ENCODE results near the gene MISP3. TPM values are rescaled to one million over a fixed set of nuclear protein-coding genes. Genes with fewer than 3 reads are reported as not detected.

The MISP3 gene
- total RNA-seq, 1 donor from 2014 or later: 2.7 TPM

DNA sequence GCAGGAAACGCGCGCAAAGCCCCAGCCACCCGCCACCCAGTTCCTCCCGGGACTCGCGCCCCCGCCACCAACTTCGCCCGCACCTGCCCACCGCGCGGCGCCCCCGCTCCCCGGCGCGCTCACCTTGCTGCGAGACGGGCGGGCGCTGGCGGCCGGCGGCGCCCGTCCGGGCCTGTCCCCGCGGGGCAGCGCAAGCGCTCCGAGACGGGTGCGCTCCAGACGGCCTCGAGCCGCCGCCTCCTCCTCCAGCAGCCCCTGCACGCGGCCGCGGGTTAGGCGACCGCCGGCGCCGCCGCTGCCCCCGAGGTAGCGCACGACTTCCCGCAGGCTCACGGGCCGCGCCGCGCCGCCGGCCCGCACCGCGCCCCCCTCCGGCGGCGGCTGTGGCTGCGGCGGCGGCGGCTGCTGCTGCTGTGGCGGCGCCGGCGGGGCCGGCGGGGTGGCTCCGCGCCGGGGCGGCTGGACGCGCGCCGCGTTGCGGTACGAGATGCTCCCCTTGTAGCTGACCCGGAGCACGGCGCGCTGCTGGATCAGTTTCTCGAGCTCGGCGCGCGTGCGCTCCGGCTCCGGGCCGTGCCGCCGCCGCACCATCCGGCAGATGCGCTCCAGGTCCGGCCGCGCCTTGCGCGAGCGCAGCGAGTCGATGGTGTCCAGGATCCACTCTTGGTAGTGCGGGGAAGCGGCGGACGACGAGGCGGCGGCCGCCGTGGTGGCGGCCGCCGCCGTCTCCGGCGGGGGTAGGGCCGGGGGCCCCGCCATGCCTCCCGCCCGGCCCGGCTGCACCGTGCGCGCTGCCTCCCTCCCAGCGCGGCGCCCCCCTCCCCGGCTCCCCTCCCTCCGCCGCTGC, 17.3 kb downstream of the MISP3 start:
- Histone ChIP-seq H3K36me3 (peaks cover 0 to 6% of the 10 kb centered on the region in 2 donors), H3K27me3 (no peaks in the 10 kb centered on the region), H3K9me3 (peaks cover 3% of the 10 kb centered on the region), H3K4me1 (peaks cover 14% of the 10 kb centered on the region), H3K4me3 (peak overlapping the region; percentile 63 to 68), H3K27ac (peak overlapping the region; percentile 94)
- intact Hi-C loops (cut with DNase I): no loop called here
- no peak for DNase-seq (ENCODE audit: extremely low spot score in 2 of 2)
- no peak for TF ChIP-seq CTCF (IDR thresholded peaks at IDR 0.05)
- TF ChIP-seq POLR2A (IDR thresholded peaks at IDR 0.05): no peak
- no peak for TF ChIP-seq POLR2AphosphoS5 (IDR thresholded peaks at IDR 0.05; ENCODE audit: insufficient read depth in 1 of 2, low read depth in 1 of 2)

- intact Hi-C loops (cut with DNase I): no loop called here
- peak within 1 kb of the TSS; percentile 63 to 68 for H3K4me3 ChIP-seq
- peak within 1 kb of the TSS; percentile 94 for H3K27ac ChIP-seq
- no peak for DNase-seq (ENCODE audit: extremely low spot score in 2 of 2)
- H3K36me3 ChIP-seq: peaks cover 0 to 6% of the 10 kb centered on the region in 2 donors
- no peaks in the 10 kb centered on the region for H3K27me3 ChIP-seq
- no peak for TF ChIP-seq POLR2A (IDR thresholded peaks at IDR 0.05)
- no peak for TF ChIP-seq CTCF (IDR thresholded peaks at IDR 0.05)
- TF ChIP-seq POLR2AphosphoS5 (IDR thresholded peaks at IDR 0.05; ENCODE audit: insufficient read depth in 1 of 2, low read depth in 1 of 2): no peak
- H3K9me3 ChIP-seq: peaks cover 3% of the 10 kb centered on the region
- H3K4me1 ChIP-seq: peaks cover 14% of the 10 kb centered on the region
Measured at GRCh38 chr19:14090509-14091080, 18.0 kb downstream of the MISP3 start, which contains the start of gene SAMD1. SAMD1 (minus strand) TSS chr19:14090751.

GRCh38 chr19:14091081-14091812, 18.7 kb downstream of the MISP3 start:
- no peaks in the 10 kb centered on the region for H3K27me3 ChIP-seq
- peaks cover 0 to 9% of the 10 kb centered on the region in 2 donors for H3K36me3 ChIP-seq
- TF ChIP-seq POLR2A (IDR thresholded peaks at IDR 0.05) (peak in 1 of 2 donors; percentile 65), POLR2AphosphoS5 (IDR thresholded peaks at IDR 0.05; ENCODE audit: insufficient read depth in 1 of 2, low read depth in 1 of 2) (peak; percentile 9 to 57), CTCF (IDR thresholded peaks at IDR 0.05) (peak in 1 of 3 experiments; percentile 33)
- peaks cover 3% of the 10 kb centered on the region for H3K9me3 ChIP-seq
- intact Hi-C loops (cut with DNase I): no loop called here
- DNase-seq (ENCODE audit: extremely low spot score in 2 of 2): no peak
- peak overlapping the region; percentile 63 to 68 for H3K4me3 ChIP-seq
- peaks cover 14% of the 10 kb centered on the region for H3K4me1 ChIP-seq
- H3K27ac ChIP-seq: peak overlapping the region; percentile 94

GRCh38 chr19:14091813-14092462, 19.4 kb downstream of the MISP3 start:
- peak overlapping the region; percentile 94 for H3K27ac ChIP-seq
- H3K27me3 ChIP-seq: no peaks in the 10 kb centered on the region
- H3K36me3 ChIP-seq: peaks cover 0 to 15% of the 10 kb centered on the region in 2 donors
- peaks cover 14% of the 10 kb centered on the region for H3K4me1 ChIP-seq
- no peak for TF ChIP-seq POLR2A (IDR thresholded peaks at IDR 0.05)
- peak; percentile 6 to 40 for TF ChIP-seq POLR2AphosphoS5 (IDR thresholded peaks at IDR 0.05; ENCODE audit: insufficient read depth in 1 of 2, low read depth in 1 of 2)
- intact Hi-C loops (cut with DNase I): no loop called here
- peaks cover 3% of the 10 kb centered on the region for H3K9me3 ChIP-seq
- DNase-seq (ENCODE audit: extremely low spot score in 2 of 2): no peak
- H3K4me3 ChIP-seq: peak overlapping the region; percentile 63 to 68
